HG03565 (cell line): Measurements from ENCODE around the gene LMO2.
"Not testable (repeated sequence)": the region's sequence is repeated elsewhere in the genome, so short reads cannot be mapped to it uniquely, and the experiment has no call there.

ENCODE experiments used
- ATAC-seq: cut with Tn5 transposase; IDR thresholded peaks from one replicate; pipeline ENCODE4 v1.9.1; 2021; ENCODE audit warnings: mild to moderate bottlenecking, moderate library complexity; ENCODE audit not compliant: unreplicated experiment

Gene LMO2

DNA sequence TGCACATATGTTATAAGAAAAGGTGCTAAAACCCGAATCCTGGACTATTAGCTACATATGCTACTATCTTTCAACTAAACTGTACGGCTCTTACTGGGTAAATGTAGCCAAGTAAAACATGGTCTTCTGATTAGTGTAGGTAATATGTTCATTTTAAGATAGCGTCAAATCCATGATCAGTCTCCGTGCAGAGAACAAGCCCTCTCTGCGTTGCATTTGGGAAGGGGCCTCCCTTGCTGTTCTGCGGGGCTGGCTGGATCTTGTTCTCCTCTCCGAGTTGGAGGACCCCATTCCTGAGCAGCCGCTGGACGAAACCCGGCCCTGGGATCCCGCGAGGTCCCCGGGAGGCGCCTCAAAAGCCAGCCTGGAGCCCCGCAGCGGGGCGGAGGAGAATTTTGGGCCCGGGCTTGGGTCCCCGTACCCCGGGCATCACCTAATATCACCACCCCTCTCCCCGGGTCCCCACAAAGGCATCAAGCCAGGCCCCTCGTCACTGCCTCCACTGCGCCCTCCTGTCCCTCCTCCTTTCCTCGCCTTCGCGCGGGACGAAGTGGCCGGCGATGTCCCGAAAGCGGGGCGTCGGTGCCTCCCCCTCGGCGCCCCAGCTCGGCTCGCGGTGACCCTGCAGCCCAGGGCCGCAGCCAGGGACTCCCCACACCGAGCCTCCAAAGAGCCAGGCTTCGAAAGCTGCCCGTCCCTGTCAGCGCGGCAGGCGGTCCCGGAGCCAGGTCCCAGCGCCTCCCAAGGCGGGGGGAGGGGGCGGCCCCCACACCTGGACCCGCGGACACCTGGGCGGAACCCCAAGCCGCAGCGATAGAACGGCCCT, 63.1 kb downstream of the LMO2 start:
- ATAC-seq: no peak

DNA sequence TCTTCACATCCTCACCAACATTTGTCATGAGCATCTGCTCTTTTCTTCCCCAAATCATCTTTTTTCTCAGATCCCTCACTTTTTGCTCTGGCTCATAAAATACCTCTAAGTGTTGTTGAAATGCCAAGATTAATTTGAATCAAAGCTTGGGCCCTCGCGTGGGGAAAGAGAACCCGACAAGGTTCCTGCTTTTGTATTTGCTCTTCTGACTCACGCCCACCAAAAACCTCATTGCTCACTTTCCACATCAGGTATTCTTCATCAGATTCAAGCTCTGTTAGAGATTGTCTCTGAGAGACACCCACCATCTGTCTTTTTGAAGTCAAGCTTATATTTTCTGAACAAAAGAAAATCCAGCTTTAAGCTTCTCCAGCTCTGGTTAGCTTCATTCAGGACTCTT, 64.7 kb downstream of the LMO2 start:
- no peak for ATAC-seq

- ATAC-seq: no peak
Measured at GRCh38 chr11:33825854-33826560, 65.9 kb downstream of the LMO2 start.

- not testable (repeated sequence) for ATAC-seq
Measured at GRCh38 chr11:33822981-33823380, 68.9 kb downstream of the LMO2 start.

- no peak for ATAC-seq
Measured at GRCh38 chr11:33819278-33820035, 72.4 kb downstream of the LMO2 start.
